ENCODE measurements around the gene TLR10. TPM values are rescaled to one million over a fixed set of nuclear protein-coding genes. Genes with fewer than 3 reads are reported as not detected.
"Not testable (repeated sequence)": the region's sequence is repeated elsewhere in the genome, so short reads cannot be mapped to it uniquely, and the experiment has no call there.

Gene TLR10
- total RNA-seq, 1 experiment from 2014 or later = not detected

- DNase-seq (ENCODE audit: low read depth) = no peak
Observed at GRCh38 chr4:38769857-38770256, 12.9 kb downstream of the TLR10 start.

- no peak for DNase-seq (ENCODE audit: low read depth)
Observed at GRCh38 chr4:38769441-38769840, 13.3 kb downstream of the TLR10 start.

GRCh38 chr4:38768968-38769394 lies 13.8 kb downstream of the TLR10 start:
- DNase-seq (ENCODE audit: low read depth) = peak; percentile 29

GRCh38 chr4:38766940-38767339 lies 15.8 kb downstream of the TLR10 start:
- DNase-seq (ENCODE audit: low read depth) = not testable (repeated sequence)

GRCh38 chr4:38765382-38765781 lies 17.4 kb downstream of the TLR10 start:
- DNase-seq (ENCODE audit: low read depth) = peak; percentile 71

GRCh38 chr4:38764277-38764676 lies 18.5 kb downstream of the TLR10 start:
- DNase-seq (ENCODE audit: low read depth) = no peak

- DNase-seq (ENCODE audit: low read depth) = no peak
Observed at GRCh38 chr4:38762560-38762959, 20.2 kb downstream of the TLR10 start.

GRCh38 chr4:38759790-38760122 lies 23.0 kb downstream of the TLR10 start:
- DNase-seq (ENCODE audit: low read depth) = no peak

- DNase-seq (ENCODE audit: low read depth) = peak; percentile 67
Observed at GRCh38 chr4:38759113-38759789, 23.5 kb downstream of the TLR10 start.

- no peak for DNase-seq (ENCODE audit: low read depth)
Observed at GRCh38 chr4:38757945-38758600, 24.7 kb downstream of the TLR10 start.

GRCh38 chr4:38752941-38753806 lies 29.6 kb downstream of the TLR10 start:
- DNase-seq (ENCODE audit: low read depth) = peak; percentile 97

- peak; percentile 69 for DNase-seq (ENCODE audit: low read depth)
Observed at GRCh38 chr4:38752372-38752940, 30.3 kb downstream of the TLR10 start.

- no peak for DNase-seq (ENCODE audit: low read depth)
Observed at GRCh38 chr4:38751341-38752010, 31.3 kb downstream of the TLR10 start.

- DNase-seq (ENCODE audit: low read depth) = no peak
Observed at GRCh38 chr4:38749336-38749735, 33.5 kb downstream of the TLR10 start.

GRCh38 chr4:38747629-38748028 lies 35.2 kb downstream of the TLR10 start:
- DNase-seq (ENCODE audit: low read depth) = no peak

- DNase-seq (ENCODE audit: low read depth) = no peak
Observed at GRCh38 chr4:38745881-38746280, 36.9 kb downstream of the TLR10 start.

GRCh38 chr4:38743866-38744265 lies 38.9 kb downstream of the TLR10 start:
- peak; percentile 50 for DNase-seq (ENCODE audit: low read depth)

- DNase-seq (ENCODE audit: low read depth) = no peak
Observed at GRCh38 chr4:38740303-38740702, 42.5 kb downstream of the TLR10 start.

GRCh38 chr4:38738940-38739803 lies 43.6 kb downstream of the TLR10 start:
- DNase-seq (ENCODE audit: low read depth) = no peak

- no peak for DNase-seq (ENCODE audit: low read depth)
Observed at GRCh38 chr4:38735870-38736269, 46.9 kb downstream of the TLR10 start.

All from HT1080 (cell line).